Measurements from ENCODE around the gene VIPR1.

VIPR1 gene

GRCh38 chr3:42498034-42498433 is 4.4 kb upstream of the VIPR1 start:
- TF ChIP-seq, protein P1, sequence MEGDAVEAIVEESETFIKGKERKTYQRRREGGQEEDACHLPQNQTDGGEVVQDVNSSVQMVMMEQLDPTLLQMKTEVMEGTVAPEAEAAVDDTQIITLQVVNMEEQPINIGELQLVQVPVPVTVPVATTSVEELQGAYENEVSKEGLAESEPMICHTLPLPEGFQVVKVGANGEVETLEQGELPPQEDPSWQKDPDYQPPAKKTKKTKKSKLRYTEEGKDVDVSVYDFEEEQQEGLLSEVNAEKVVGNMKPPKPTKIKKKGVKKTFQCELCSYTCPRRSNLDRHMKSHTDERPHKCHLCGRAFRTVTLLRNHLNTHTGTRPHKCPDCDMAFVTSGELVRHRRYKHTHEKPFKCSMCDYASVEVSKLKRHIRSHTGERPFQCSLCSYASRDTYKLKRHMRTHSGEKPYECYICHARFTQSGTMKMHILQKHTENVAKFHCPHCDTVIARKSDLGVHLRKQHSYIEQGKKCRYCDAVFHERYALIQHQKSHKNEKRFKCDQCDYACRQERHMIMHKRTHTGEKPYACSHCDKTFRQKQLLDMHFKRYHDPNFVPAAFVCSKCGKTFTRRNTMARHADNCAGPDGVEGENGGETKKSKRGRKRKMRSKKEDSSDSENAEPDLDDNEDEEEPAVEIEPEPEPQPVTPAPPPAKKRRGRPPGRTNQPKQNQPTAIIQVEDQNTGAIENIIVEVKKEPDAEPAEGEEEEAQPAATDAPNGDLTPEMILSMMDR (IDR thresholded peaks at IDR 0.05; ENCODE audit: insufficient read depth, low read length) = no peak
- TF ChIP-seq GABPA (IDR thresholded peaks at IDR 0.05; ENCODE audit: low read depth) = no peak
- TF ChIP-seq POLR2AphosphoS5 (IDR thresholded peaks at IDR 0.05; ENCODE audit: low read depth) = no peak
- no peak for TF ChIP-seq SPI1 (IDR thresholded peaks at IDR 0.05; ENCODE audit: borderline replicate concordance, low read depth)
- TF ChIP-seq, protein P2, sequence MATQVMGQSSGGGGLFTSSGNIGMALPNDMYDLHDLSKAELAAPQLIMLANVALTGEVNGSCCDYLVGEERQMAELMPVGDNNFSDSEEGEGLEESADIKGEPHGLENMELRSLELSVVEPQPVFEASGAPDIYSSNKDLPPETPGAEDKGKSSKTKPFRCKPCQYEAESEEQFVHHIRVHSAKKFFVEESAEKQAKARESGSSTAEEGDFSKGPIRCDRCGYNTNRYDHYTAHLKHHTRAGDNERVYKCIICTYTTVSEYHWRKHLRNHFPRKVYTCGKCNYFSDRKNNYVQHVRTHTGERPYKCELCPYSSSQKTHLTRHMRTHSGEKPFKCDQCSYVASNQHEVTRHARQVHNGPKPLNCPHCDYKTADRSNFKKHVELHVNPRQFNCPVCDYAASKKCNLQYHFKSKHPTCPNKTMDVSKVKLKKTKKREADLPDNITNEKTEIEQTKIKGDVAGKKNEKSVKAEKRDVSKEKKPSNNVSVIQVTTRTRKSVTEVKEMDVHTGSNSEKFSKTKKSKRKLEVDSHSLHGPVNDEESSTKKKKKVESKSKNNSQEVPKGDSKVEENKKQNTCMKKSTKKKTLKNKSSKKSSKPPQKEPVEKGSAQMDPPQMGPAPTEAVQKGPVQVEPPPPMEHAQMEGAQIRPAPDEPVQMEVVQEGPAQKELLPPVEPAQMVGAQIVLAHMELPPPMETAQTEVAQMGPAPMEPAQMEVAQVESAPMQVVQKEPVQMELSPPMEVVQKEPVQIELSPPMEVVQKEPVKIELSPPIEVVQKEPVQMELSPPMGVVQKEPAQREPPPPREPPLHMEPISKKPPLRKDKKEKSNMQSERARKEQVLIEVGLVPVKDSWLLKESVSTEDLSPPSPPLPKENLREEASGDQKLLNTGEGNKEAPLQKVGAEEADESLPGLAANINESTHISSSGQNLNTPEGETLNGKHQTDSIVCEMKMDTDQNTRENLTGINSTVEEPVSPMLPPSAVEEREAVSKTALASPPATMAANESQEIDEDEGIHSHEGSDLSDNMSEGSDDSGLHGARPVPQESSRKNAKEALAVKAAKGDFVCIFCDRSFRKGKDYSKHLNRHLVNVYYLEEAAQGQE (IDR thresholded peaks at IDR 0.05; ENCODE audit: insufficient replicate concordance, low read depth) = no peak
- Histone ChIP-seq H3K4me3 (replicated peaks; ENCODE audit: insufficient read depth, low read length) (no peak overlapping the region), H3K27ac (replicated peaks) (no peak overlapping the region), H3K27me3 (ENCODE audit: insufficient read depth, poor library complexity, severe bottlenecking) (peaks cover 27% of the 10 kb centered on the region)
- no peak for DNase-seq (ENCODE audit: low read depth in 1 of 2, low spot score in 1 of 2)

DNA sequence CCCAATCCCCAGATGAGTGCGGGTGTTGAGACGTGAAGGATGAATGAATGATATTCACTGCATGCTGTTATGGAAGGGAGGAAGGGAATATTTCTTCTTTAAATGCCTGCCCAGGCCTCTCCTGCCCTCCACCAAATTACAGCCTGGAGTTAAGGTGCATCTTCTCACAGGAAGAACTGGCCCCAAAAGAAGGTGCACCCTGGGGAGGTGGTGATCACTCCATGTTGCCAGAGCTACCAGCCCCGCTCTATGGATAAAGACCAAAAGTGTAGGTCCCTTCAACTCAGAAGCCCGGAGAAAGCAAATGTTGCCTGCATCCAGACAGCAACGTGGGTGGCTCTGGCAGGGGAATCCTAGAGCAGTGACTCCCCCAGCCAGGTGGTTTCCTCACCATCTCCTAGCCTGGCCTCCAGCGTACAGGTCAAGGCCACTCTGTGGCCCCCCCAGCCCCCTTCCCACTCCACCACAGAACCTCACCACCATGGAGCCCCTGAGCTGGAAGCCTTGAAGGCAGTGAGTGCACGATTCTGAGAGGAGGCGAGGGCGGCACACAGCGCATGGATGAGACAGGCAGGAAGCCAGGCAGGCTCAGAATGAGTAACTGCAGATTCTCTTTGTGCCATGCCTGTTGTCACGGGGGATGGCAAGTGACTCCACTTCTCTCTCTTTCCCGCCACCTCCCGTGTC is 3.5 kb upstream of the VIPR1 start:
- no peak for DNase-seq (ENCODE audit: low read depth in 1 of 2, low spot score in 1 of 2)
- Histone ChIP-seq H3K27ac (replicated peaks) (no peak overlapping the region), H3K4me3 (replicated peaks; ENCODE audit: insufficient read depth, low read length) (no peak overlapping the region), H3K27me3 (ENCODE audit: insufficient read depth, poor library complexity, severe bottlenecking) (peaks cover 29% of the 10 kb centered on the region)
- TF ChIP-seq SPI1 (IDR thresholded peaks at IDR 0.05; ENCODE audit: borderline replicate concordance, low read depth) = no peak
- TF ChIP-seq, protein P1 (IDR thresholded peaks at IDR 0.05; ENCODE audit: insufficient read depth, low read length) = no peak
- no peak for TF ChIP-seq GABPA (IDR thresholded peaks at IDR 0.05; ENCODE audit: low read depth)
- TF ChIP-seq POLR2AphosphoS5 (IDR thresholded peaks at IDR 0.05; ENCODE audit: low read depth) = no peak
- TF ChIP-seq, protein P2 (IDR thresholded peaks at IDR 0.05; ENCODE audit: insufficient replicate concordance, low read depth) = no peak

- TF ChIP-seq, protein P2 (IDR thresholded peaks at IDR 0.05; ENCODE audit: insufficient replicate concordance, low read depth) = no peak
- TF ChIP-seq POLR2AphosphoS5 (IDR thresholded peaks at IDR 0.05; ENCODE audit: low read depth) = no peak
- H3K27ac ChIP-seq (replicated peaks) = no peak overlapping the region
- DNase-seq (ENCODE audit: low read depth in 1 of 2, low spot score in 1 of 2) = no peak
- H3K4me3 ChIP-seq (replicated peaks; ENCODE audit: insufficient read depth, low read length) = no peak overlapping the region
- peaks cover 29% of the 10 kb centered on the region for H3K27me3 ChIP-seq (ENCODE audit: insufficient read depth, poor library complexity, severe bottlenecking)
These were observed 3.0 kb upstream of the VIPR1 start for GRCh38 chr3:42499478-42499871.
